Measurements from ENCODE around the gene FKBP5.

FKBP5 gene

GRCh38 chr6:35654883-35655282, 33.8 kb downstream of the FKBP5 start:
- DNase-seq, result no peak

GRCh38 chr6:35651244-35651643, 37.5 kb downstream of the FKBP5 start:
- no peak for DNase-seq

- DNase-seq, result no peak
Observed at GRCh38 chr6:35650015-35650414, 38.7 kb downstream of the FKBP5 start.

GRCh38 chr6:35648203-35648602, 40.5 kb downstream of the FKBP5 start:
- no peak for DNase-seq

- no peak for DNase-seq
Observed at GRCh38 chr6:35647400-35647799, 41.3 kb downstream of the FKBP5 start.

GRCh38 chr6:35643162-35643535, 45.6 kb downstream of the FKBP5 start:
- DNase-seq, result no peak

- DNase-seq, result no peak
Observed at GRCh38 chr6:35642471-35643161, 46.1 kb downstream of the FKBP5 start.

GRCh38 chr6:35640017-35640664, 48.6 kb downstream of the FKBP5 start:
- no peak for DNase-seq

GRCh38 chr6:35638679-35639078, 50.0 kb downstream of the FKBP5 start:
- DNase-seq, result no peak

GRCh38 chr6:35637911-35638310, 50.8 kb downstream of the FKBP5 start:
- DNase-seq, result no peak

GRCh38 chr6:35635601-35636597, 52.8 kb downstream of the FKBP5 start:
- no peak for DNase-seq

GRCh38 chr6:35634316-35634715, 54.4 kb downstream of the FKBP5 start:
- DNase-seq, result no peak

- no peak for DNase-seq
Observed at GRCh38 chr6:35633579-35634089, 55.1 kb downstream of the FKBP5 start.

GRCh38 chr6:35629876-35630378, 58.8 kb downstream of the FKBP5 start:
- DNase-seq, result no peak

GRCh38 chr6:35626401-35626800, 62.3 kb downstream of the FKBP5 start:
- DNase-seq, result no peak

- DNase-seq, result no peak
Observed at GRCh38 chr6:35624341-35625070, 64.2 kb downstream of the FKBP5 start.

- DNase-seq, result no peak
Observed at GRCh38 chr6:35622283-35622682, 66.4 kb downstream of the FKBP5 start.

- no peak for DNase-seq
Observed at GRCh38 chr6:35620706-35621105, 68.0 kb downstream of the FKBP5 start.

- no peak for DNase-seq
Observed at GRCh38 chr6:35613762-35614161, 75.0 kb downstream of the FKBP5 start.

- DNase-seq, result no peak
Observed at GRCh38 chr6:35611240-35611639, 77.5 kb downstream of the FKBP5 start.

- DNase-seq, result no peak
Observed at GRCh38 chr6:35610830-35611229, 77.9 kb downstream of the FKBP5 start.

- no peak for DNase-seq
Observed at GRCh38 chr6:35609588-35609987, 79.1 kb downstream of the FKBP5 start.

All from activated CD8-positive, alpha-beta memory T cell treated with anti-CD3 and anti-CD28 coated beads, Interleukin-2, amount 50 U/mL, for 48 hours (primary cell).